HL-60 (cell line): ENCODE data around the gene NR2F1.

ENCODE experiments used
- GABPA ChIP-seq: IDR thresholded peaks from 2 replicates; pipeline ENCODE4 v1.6.1; 2012; ENCODE audit warnings: low read depth
- POLR2AphosphoS5 ChIP-seq: IDR thresholded peaks from 2 replicates; pipeline ENCODE4 v1.6.1; 2012; ENCODE audit warnings: low read depth
- SPI1 ChIP-seq: IDR thresholded peaks from 2 replicates; pipeline ENCODE4 v1.6.1; 2012; ENCODE audit warnings: low read depth, mild to moderate bottlenecking, borderline replicate concordance
- TF ChIP-seq, protein P1 (sequence below): IDR thresholded peaks from one replicate; pipeline ENCODE4 v1.5.1; 2011; ENCODE audit warnings: low read length, control low read depth, inconsistent platforms; ENCODE audit not compliant: insufficient read depth
- TF ChIP-seq, protein P2 (sequence below): IDR thresholded peaks from 2 replicates; pipeline ENCODE4 v1.6.1; 2012; ENCODE audit warnings: low read depth; ENCODE audit not compliant: insufficient replicate concordance

DNA sequence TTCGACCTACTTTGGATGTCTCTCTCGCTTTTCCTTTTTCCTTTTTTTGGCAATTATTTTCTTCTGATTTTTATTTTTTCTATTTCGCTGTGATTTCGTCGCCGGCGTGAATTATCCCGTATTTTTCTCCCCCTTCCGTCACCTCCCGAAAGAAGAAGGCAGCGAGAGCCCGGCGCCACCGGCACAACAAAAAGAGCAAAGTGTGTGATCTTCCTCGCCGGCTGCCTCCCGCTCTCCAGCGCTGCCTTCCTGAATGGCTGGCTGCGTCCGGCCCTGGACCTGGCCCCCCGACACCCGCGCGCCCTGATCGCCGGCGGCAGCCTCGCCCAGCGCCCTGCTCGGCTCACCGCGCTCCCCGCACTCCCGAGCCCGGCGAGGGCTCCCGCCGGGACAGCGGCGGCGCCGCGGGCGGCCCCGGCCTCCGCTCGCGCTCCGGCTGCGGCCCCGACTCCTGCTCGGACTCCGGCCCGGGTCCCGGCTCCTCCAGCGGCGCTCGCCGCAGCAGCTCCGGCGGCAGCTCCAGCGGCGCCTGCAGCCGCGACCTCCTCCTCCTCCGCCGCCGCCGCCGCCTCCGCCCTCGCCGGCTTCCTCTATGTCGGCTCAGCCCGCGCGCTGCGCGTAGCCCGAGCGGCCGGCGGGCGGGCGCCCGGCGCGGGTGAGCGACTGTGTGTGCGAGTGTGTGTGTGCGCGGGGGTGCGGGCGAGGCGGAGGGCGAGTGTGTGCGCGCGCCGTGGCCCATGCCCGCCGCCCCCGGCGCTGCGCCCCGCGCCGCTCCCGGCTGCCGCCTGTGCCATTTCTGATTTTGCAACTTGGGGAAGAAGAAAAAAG, 960 bp downstream of the NR2F1 start:
- TF ChIP-seq, protein P1, sequence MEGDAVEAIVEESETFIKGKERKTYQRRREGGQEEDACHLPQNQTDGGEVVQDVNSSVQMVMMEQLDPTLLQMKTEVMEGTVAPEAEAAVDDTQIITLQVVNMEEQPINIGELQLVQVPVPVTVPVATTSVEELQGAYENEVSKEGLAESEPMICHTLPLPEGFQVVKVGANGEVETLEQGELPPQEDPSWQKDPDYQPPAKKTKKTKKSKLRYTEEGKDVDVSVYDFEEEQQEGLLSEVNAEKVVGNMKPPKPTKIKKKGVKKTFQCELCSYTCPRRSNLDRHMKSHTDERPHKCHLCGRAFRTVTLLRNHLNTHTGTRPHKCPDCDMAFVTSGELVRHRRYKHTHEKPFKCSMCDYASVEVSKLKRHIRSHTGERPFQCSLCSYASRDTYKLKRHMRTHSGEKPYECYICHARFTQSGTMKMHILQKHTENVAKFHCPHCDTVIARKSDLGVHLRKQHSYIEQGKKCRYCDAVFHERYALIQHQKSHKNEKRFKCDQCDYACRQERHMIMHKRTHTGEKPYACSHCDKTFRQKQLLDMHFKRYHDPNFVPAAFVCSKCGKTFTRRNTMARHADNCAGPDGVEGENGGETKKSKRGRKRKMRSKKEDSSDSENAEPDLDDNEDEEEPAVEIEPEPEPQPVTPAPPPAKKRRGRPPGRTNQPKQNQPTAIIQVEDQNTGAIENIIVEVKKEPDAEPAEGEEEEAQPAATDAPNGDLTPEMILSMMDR: no peak
- TF ChIP-seq POLR2AphosphoS5 (no peak), GABPA (no peak), SPI1 (no peak)
- TF ChIP-seq, protein P2, sequence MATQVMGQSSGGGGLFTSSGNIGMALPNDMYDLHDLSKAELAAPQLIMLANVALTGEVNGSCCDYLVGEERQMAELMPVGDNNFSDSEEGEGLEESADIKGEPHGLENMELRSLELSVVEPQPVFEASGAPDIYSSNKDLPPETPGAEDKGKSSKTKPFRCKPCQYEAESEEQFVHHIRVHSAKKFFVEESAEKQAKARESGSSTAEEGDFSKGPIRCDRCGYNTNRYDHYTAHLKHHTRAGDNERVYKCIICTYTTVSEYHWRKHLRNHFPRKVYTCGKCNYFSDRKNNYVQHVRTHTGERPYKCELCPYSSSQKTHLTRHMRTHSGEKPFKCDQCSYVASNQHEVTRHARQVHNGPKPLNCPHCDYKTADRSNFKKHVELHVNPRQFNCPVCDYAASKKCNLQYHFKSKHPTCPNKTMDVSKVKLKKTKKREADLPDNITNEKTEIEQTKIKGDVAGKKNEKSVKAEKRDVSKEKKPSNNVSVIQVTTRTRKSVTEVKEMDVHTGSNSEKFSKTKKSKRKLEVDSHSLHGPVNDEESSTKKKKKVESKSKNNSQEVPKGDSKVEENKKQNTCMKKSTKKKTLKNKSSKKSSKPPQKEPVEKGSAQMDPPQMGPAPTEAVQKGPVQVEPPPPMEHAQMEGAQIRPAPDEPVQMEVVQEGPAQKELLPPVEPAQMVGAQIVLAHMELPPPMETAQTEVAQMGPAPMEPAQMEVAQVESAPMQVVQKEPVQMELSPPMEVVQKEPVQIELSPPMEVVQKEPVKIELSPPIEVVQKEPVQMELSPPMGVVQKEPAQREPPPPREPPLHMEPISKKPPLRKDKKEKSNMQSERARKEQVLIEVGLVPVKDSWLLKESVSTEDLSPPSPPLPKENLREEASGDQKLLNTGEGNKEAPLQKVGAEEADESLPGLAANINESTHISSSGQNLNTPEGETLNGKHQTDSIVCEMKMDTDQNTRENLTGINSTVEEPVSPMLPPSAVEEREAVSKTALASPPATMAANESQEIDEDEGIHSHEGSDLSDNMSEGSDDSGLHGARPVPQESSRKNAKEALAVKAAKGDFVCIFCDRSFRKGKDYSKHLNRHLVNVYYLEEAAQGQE: no peak
